ENCODE measurements around the gene TARBP2.
A peak's percentile ranks its signal among the peaks of the same experiment; 100 is the strongest.
"Not testable (repeated sequence)": the region's sequence is repeated elsewhere in the genome, so short reads cannot be mapped to it uniquely, and the experiment has no call there.

Gene TARBP2

DNA sequence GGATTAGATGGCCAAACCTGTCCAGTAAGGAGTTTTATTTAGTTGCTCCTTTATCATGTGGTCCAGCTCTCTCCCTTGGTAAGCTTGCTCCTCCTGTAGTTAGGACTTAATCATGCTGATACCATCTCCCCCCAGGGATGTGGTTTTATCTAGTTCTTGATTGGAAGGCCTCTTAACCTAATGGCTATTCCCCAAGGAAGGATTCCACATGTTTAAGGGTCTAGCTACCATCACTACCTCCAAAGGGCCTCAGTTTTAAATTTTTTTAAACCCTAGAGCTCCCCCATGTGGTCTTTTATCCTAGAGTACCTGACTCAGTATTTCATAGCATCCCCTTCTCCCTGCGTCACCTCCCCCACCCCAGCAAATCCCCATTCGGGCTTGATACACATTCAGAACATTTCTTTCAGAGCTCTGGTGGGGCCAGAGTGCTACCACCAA, 24.3 kb upstream of the TARBP2 start:
- DNase-seq, result no peak

DNA sequence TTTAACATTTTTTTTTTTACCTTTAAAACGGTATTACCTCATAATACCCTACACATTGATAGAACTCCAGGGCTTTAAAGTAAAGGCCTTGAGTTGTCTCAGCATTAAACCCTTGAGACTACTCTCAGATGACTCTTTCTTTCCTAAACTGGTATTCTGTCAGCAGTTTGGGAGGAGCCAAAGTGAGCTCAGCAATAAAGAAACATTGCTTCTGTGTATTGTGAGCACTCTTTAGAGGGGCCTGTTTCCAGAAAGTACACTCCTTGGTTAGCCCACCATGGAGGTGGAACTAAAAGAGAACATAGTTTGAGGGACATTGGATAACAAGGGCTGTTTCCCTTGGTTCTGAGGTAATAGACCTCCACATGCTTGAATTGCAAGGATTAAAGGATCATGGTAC, 22.2 kb upstream of the TARBP2 start:
- DNase-seq, result no peak

DNA sequence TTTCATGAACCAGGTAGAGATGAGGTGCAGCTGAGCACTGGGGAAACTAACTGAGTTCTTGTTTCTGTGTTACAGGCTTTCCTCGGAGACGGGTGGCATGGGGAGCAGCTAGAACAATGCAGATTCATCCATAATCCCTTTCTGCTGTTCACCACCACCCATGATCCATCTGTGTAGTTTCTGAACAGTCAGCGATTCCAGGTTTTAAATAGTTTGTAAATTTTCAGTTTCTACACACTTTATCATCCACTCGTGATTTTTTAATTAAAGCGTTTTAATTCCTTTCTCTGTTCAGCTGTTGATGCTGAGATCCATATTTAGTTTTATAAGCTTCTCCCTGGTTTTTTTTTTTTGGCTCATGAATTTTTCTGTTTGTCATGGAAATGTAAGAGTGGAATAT, 21.8 kb upstream of the TARBP2 start:
- no peak for DNase-seq

DNA sequence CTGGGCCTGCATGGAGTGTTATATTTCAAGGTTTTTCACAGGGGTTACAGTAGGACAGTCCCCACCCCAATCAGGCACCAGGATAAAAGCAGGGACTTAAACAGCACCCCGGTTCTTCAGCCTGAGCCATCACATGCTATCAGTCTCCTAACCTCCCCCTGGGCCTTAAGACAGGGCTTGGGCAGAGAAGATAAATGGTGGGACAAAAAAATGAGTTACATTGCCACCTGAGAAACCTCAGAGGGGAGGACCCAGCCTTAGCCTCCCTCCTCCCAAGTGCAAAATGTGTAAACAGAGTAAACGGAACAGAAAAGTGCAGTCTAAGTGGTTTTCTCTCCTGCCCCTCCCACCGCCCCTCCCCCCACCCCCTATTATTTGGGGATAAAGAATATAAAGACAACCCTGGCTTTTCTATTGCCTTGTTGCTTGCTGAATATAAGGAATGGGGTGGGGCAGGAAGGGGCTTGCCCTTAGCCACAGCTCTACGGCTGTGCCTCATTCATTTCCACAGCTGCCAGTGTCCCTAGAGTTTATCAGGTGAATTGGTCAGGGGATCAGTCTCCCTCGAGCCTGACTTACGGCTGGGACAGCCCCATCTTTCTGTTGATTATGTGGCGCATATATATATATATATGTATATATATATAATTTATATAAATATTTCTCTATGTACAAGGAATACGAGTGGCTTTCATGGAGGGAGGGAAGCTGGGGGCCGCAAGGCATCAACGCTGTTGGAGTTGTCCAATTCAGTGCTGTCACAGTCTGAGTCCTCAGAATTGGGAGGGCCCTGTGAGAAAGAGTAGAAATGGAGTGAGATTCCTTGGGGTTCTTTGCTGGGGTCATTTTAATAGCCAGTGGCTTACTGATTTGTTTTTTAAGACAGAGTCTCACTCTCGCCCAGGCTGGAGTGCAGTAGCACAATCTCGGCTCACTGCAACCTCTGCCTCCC, 20.3 kb upstream of the TARBP2 start:
- no peak for DNase-seq

DNA sequence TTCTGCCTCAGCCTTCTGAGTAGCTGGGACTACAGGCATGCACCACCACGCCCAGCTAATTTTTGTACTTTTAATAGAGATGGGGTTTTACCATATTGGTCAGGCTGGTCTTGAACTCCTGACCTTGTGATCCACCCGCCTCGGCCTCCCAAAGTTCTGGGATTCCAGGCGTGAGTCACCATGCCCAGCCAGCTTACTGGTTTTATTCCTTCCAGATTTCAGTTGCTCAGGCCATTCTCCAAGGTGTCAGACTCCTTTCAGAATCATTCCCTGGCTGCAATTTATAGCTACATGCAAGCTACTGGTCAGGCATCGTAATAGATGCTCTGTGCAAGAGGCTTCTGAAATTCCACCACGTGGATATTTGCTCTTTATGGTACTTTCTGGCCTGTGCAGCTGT, 19.6 kb upstream of the TARBP2 start:
- not testable (repeated sequence) for DNase-seq

DNA sequence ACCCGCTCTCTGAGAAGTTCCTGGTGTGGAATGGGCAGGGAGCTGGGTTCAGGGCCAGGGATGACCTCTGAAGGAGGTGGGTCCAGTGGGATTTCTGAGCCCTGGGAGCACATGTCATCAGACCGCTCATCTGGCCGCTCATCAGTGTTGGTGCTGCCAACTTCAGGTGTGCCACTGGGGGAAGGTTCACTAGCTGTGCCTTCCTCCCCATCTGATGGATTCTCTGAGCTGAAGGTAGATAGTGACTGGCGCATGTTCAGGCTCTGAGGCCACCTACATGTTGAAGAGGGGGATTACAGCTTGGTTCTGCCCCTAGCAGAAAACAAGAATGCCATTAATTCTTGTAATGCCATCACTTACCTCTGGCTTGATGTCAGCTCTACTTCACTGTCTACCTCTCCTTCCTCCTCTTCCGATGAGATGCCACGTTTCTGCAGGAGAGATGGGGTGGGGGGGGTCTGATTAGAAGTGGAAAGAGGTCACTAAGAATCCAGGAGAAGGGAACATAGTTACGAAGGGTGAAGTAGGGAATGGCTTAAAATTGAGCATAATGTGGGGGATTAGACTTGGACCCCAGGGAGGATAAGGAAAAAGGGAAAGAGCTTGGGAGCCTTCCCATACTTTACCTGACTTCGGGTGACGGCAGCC, 19.0 kb upstream of the TARBP2 start:
- DNase-seq, result no peak

DNA sequence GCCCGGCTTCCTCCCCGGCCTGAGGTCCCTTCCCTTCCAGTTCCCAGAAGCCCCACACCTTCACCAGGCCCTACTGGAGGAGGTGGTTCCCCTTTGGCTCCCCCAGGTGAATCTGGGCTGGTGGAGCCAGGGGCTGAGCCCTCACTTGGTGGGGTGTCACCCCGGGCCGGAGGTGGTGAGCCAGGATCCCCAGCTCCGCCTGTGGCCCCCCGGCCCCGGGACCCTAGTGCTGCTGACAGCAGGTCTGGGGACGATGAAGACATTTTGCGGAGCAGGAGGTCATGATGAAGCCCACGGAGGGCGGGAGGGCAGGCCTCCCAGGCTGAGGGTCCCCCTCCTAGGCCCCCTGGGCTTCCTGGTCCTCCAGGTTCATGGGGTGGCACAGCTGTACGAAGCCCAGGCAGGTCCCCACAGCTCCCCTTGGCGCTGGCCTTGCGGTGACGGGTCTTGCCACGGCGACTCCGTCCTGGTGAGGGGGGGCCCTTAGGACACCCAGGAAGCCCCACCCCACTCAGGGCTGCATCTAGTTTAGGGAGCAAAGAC, 18.4 kb upstream of the TARBP2 start:
- no peak for DNase-seq

DNA sequence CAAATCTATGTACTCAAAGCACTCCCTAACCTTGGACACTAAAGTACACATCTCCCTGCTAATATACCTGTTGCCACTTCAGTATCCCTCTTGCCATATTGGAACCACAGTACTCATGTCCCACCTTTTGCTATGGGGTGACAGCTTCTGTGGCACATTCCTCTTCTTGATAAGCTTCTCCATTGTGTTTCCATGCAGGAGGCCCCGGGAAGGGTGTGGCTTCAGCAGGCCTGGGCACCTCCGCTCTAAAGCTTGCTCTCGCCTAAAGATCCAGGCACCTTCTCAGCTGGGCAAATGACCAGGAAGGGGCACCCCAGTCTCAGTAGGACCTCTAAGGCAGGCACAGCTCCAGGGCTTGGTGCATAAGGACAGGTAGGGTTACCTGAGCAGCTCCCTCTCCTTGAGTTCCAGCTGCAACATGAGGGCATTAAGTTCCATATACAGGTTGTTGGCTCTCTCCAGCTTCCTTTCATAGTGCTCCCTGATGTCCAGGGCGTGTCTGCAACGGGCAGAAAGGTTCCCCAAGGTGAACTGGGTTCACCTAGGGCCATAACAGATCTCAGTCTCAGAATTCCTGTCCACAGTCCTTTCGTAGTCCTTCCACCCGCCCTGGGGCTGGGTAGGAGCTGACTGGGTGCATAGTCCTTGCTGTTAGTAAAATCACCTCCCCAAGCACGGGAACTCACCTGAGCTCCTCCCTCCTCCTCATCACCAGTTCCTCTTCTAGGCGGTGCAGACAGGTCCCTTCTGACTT, 17.7 kb upstream of the TARBP2 start:
- DNase-seq, result no peak

DNA sequence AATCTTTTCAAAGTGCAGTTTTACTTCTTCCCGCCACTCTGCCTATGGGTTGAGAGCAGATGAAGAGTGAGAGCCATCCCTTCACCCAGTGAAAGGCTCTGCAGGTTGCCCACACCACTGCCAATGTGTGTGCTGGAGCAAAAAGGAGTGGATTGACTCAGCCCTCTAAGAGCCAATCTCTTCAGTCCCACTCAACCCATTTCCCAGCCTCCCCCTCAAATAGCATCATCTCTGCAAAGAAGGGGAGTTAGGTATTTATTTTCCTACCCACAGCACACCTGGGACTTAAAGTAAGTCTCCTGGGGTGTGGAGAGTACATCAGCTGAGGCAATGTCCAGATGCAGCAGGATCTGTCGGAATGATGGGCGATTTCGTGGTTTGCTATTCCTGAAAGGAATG, 17.1 kb upstream of the TARBP2 start:
- DNase-seq, result no peak

DNA sequence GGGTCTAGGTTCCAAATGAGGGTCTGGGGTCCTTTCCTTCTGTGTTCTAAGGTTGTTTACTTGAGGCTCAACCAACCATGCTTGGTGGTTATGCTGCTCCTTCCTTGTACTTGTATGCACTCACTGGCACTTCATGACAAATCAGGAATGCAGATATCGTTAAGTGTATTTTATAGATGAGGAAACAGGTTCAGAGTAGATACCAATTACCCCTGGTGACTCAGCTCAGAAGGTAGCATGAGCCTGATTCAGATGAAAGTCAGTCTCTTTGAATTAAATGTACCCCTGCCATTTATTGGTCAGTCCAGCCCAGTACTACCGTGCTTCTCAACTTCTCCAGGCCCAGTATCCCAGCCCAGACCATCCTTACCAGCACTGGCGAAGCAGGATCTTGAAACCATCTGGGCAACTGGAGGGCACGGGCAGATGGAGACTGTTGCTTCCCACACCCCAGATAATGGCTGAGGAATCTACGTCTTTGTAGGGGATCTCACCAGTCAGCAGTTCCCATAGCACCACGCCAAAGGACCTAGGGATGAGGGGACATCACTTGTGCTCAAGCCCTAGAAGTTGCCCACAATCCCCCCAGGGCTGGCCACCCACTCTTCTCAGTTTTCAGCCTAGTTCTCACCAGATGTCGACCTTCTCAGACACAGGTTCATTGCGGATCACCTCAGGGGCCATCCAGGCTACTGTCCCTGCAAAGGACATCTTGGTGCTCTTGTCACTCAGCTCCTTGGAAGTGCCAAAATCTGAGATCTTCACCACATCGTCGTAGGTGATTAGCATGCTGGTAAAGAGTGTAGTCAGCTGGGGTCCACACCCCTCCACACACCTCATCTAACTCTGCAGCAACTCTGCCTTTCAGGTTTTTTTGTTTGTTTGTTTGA, 16.2 kb upstream of the TARBP2 start:
- no peak for DNase-seq

DNA sequence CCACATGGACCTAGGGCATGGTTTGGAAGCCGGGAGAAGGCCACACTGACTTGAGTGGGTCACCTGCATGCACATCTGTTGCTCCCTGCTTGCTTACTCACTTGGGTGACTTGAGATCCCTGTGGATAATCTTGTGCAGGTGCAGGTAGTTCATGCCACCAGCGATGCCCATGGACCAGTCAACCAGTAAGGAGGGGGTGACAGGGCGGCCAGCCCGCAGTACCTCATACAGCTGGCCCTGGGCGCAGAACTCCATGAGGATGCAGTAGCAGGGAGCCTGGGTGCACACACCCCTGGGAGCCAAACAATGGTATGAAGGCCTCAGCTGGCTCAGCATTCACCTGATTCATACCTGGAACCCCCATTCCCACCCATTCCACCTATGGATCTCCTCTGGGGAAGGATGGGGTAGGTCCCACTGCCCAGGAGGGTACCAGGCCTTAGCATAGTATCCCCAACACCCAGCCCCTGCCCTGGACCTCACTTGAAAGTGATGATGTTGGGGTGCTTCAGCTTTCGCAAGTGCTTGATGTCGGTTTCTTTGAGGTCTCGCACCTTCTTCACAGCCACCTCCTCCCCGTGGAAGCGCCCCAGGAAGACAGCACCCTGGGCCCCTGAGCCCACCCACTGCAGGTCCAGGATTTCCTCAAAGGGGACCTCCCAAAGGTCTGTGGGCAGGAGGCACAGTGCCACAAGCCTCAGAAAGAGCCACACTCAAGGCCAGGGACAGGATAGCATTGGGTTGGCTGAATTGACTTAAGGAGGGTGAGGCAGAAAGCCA, 14.9 kb upstream of the TARBP2 start:
- DNase-seq, result no peak

DNA sequence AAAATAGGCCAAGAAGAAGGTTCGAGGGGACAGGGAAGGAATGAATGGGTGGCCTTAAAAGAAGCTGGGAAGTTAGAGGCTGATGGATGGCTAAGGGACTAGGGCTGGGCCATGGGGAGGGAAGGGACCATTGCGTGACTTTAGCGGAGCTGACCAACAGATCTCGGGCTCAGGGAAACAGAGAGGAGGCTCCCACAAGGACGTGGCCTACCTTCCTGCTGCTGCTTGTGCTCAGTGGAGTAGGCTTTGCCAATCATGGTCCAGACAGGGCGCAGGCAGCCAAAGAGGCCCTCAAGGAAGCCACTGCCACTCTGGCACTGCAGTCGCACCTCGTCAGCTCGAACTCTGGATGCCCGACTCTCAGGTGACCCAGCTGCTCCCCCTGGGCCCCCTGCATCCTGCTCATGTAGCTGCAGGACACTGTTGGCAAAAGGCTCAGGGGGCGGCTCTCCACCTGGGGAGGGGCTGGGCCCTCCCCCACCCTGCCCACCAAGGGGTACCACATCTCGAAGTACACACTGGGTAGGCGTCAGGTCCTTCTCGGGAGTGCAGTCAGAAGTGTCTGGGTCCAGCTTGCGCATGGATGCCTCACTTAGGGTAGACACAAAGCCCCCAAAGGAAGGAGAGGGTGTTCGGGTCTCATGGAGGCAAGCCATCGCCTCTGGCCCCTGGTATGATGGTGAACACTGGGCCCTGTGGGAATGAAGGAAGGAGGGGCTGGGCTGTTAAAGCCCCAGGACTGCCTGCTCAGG, 14.2 kb upstream of the TARBP2 start:
- DNase-seq, result no peak

DNA sequence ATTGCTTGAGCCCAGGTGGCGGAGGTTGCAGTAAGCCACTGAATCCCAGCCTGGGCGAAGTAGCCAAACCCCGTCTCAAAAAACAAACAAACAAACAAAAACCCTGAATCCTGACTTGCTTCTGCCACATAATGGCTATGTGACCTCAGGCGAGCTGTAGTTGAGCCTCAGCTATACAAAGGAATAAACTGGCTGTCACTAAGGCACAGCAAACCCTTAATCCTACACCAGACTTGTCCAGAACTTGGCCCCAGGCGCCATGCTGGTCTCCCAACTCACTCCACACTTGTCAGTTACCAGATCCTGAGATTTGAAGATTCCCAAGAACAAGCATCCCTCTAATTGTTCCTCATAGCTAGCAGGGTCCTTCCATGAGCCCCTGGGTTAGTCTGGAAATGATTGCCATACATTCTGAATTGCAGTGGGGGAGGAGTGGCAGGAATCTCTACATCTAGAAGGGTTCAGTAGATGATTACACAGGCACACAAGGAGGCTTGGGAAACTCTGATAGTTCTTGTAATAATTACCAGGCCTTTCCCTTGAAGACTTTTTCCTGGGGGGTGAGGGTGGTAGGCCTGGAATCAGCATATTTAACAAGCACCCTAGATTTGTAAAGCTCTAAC, 11.7 kb upstream of the TARBP2 start:
- no peak for DNase-seq

DNA sequence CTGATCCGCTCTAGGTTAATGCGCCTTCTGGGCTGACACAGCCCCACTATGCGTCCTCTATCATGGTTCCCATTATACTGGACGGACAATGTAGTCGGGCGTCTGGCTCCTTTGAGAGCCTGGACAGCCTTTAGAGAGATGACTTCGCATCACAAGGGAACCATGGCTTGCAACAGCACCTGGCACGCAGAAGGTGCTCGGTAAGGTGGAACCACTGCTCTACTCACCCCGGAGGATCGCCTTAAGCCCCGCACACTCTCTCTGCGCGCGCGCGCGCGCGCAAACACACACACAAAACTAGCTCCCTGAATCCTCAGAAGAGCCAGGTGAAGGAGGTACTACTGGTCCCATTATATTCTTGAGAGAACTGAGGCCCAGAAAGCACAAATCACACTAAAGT, 8.9 kb upstream of the TARBP2 start:
- DNase-seq, result no peak

DNA sequence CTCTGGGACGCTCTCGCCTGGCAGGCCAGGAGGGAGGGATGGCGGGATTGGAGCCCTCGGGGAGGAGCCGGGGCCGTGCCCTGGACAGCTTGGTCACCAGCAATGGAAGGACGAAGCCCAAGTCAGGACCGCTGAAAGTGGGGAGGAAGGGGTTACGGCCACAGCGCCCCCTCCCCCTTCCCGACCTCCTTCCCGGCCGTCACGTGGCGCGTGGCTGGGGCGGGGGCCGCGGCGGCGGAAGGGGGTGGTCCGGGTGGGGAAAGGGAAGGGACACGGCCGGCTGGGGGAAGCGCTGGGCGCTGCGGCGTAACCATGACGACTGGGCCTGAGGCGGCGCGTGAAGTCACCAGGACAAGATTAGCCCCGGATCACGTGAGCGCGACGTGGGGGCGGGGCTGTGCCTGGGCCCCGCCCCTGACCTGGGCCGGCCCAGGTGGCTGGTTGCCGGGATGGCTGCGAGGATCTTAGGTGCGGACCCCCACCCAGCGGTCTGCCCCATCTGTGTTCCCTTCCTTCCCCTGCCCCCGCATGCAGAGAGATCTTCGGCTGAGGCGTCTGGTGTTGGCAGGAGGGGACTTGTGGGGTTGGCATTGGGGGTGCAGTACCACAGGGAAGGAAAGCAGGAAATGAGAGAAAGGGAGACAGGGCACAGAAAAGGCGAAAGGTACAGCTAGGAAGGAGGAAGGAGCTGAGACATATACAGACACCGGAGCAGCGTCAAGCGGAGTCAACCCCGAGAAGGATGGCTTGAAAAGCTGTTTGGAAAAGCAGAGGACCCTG, 8.1 kb upstream of the TARBP2 start:
- DNase-seq, result peak; percentile 81 to 83

DNA sequence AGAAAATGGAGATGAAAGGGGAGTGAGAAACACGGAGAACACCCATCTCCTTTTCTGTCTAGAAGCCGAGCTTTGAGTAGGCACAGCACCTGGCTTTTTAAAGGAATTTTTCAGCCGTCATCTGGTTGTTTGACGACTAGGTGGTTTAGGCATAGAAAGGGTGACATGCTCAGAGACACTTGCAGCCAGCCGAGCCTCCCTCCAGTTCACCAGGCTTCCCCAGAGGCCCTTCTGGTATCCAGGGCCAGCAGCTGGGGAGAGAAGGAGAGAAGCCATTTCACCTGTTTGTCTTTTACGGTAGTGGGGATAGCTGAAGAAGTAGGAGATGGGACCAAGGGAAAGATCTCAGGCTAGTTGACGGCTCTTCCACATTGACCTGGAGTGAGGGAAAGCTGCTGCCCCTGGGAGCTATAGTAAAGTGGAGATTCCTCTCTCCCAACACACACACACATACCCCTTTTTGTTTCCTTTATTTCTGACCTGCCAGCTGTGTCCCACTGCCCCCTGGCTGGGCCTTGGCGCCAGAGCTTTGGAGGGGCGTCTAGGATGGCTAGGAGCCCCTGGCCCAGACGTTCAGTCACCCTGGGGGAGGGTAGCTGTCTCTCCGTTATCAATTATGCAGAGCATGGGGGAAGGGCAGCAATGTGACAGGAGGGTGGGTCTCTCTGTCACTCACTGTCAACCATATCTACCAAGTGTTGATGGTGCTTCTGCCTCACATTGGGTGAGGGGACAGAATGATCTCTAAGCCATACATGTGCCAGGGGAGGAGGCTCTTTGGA, 7.3 kb upstream of the TARBP2 start:
- no peak for DNase-seq

DNA sequence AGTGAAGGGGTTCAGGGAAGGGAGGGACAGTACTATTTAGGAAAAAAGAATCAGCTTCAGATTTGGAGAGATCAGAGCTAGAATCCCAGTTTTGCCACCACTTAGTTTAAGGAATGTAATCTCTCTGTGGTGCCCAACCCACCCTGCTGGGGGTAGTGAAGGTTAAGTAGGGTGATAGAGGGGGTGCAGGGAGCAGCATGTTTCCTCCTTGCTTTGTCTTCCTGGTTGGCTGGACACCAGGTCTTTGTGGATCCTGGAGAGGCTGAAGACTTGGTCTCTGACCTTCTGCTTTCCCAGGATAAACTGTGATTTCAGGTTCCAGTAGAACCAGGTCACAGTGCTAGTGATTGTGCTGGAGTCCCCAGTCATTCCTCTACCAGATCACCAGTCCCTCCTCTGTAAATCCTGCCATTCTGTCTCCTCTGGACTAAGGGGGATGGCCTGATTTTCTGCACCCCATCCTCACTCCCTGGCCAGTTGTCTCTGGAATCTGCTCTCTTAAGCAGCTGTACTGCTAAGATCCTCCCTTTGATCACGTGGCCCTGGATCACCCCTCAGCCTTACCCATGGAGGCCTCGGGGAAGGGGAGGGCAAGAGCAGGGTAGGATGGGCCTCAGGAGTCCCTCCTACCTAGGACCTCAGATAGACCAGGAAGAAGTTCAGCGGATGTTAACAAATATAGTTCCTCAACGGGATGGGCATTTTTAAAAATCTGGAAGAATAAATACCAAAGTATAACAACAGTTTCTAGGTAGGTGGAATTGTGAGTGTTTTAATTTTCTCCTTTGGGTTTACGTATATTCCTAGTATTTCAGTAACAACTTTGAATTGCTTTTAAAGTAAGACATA, 5.0 kb upstream of the TARBP2 start:
- no peak for DNase-seq

DNA sequence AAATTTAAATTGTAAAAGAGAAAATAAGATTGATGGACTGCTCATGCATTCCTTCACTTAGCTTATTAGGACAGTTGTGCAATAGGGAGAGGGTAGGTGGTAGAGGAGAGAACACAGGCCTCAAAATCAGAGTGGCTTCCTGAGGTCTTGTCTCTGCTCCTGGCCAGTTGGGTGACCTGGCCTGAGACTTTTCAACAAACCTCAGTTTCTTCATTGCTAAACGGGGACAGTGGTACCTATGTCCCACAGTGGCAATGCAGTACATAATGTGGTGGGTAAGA, 4.4 kb upstream of the TARBP2 start:
- no peak for DNase-seq
